Uterus (tissue), 2 donors: Measurements from ENCODE around the gene ANKRD16.

Experiments used
- CTCF ChIP-seq, 4 experiments: fragments of 200-600 bp in 2 of 4; fragments of 450-650 bp in 2 of 4; sonication (generic) in 2 of 4; IDR thresholded peaks; one replicate each; pipeline ENCODE4 v1.5.1; 2016 to 2019; ENCODE audit warnings: antibody characterized with exemption in 4 of 4, mild to moderate bottlenecking in 2 of 4, moderate library complexity in 1 of 4
- POLR2A ChIP-seq, 2 donors: fragments of 450-650 bp; IDR thresholded peaks; one replicate each; pipeline ENCODE4 v1.6.1; 2016; ENCODE audit warnings: antibody characterized with exemption in 2 of 2, mild to moderate bottlenecking in 1 of 2, moderate library complexity in 1 of 2

GRCh38 chr10:5818894-5819293 lies 70.8 kb downstream of the ANKRD16 start:
- no peak for TF ChIP-seq CTCF (IDR thresholded peaks at IDR 0.05)
- no peak for TF ChIP-seq POLR2A (IDR thresholded peaks at IDR 0.05)
